WTC11 (cell line): ENCODE results near the gene GJD2. TPM values are rescaled to one million over a fixed set of nuclear protein-coding genes. Genes with fewer than 3 reads are reported as not detected.

Experiments used
- ATAC-seq: fragments of 200-7000 bp; cut with Tn5 transposase; 2 replicates; pipeline ENCODE4 v1.10.0; 2021; ENCODE audit warnings: mild to moderate bottlenecking, moderate library complexity
- CTCF ChIA-PET: fragments of 300-600 bp; sonication (Branson Sonifier 250); formaldehyde crosslinking; loops from one replicate; lab custom pipeline; 2021; ENCODE audit warnings: antibody characterized with exemption; lab: Charles Lee
- POLR2A ChIA-PET: fragments of 350-600 bp; sonication (Branson Sonifier 250); formaldehyde crosslinking; loops from one replicate; lab custom pipeline; 2021; ENCODE audit warnings: antibody characterized with exemption; lab: Charles Lee
- DNase-seq: peaks from one replicate; pipeline ENCODE4 v3.0.0; 2021; ENCODE audit warnings: low spot score
- H3K27ac Mint-ChIP-seq: 2 replicates; pipeline ENCODE4 v1.8.0; 2021; ENCODE audit warnings: mixed read lengths
- H3K27me3 Mint-ChIP-seq: 2 replicates; pipeline ENCODE4 v1.8.0; 2021; ENCODE audit warnings: low read depth, mild to moderate bottlenecking, moderate library complexity, mixed read lengths
- H3K36me3 Mint-ChIP-seq: 2 replicates; pipeline ENCODE4 v1.8.0; 2021; ENCODE audit warnings: mixed read lengths
- H3K4me1 Mint-ChIP-seq: 2 replicates; pipeline ENCODE4 v1.8.0; 2022; ENCODE audit warnings: mixed read lengths
- H3K4me3 Mint-ChIP-seq: 2 replicates; pipeline ENCODE4 v1.8.0; 2021; ENCODE audit warnings: mild to moderate bottlenecking, moderate library complexity, mixed read lengths
- H3K9me3 Mint-ChIP-seq: 2 replicates; pipeline ENCODE4 v1.8.0; 2021; ENCODE audit warnings: mixed read lengths
- ATF1 ChIP-seq: sonication (generic); formaldehyde crosslinking; IDR thresholded peaks from 2 replicates; pipeline ENCODE4 v1.8.1; 2023; ENCODE audit warnings: mild to moderate bottlenecking, moderate library complexity, missing genetic modification reagents
- CBFB ChIP-seq: sonication (generic); formaldehyde crosslinking; IDR thresholded peaks from 2 replicates; pipeline ENCODE4 v1.8.1; 2022; ENCODE audit warnings: mild to moderate bottlenecking, low read depth, missing genetic modification reagents
- ESRRA ChIP-seq: sonication (generic); formaldehyde crosslinking; IDR thresholded peaks from 2 replicates; pipeline ENCODE4 v1.8.1; 2022; ENCODE audit warnings: mild to moderate bottlenecking, missing genetic modification reagents, borderline replicate concordance
- NFATC4 ChIP-seq: fragments of 250-450 bp; sonication (Bioruptor Pico); IDR thresholded peaks from 2 replicates; pipeline ENCODE4 v1.9.0; 2021; ENCODE audit warnings: mild to moderate bottlenecking
- NR2C2 ChIP-seq: sonication (generic); formaldehyde crosslinking; IDR thresholded peaks from 2 replicates; pipeline ENCODE4 v1.8.0; 2022; ENCODE audit warnings: mild to moderate bottlenecking, missing genetic modification reagents
- SMAD3 ChIP-seq: sonication (generic); formaldehyde crosslinking; IDR thresholded peaks from 2 replicates; pipeline ENCODE4 v1.8.0; 2022; ENCODE audit warnings: missing genetic modification reagents, mild to moderate bottlenecking, borderline replicate concordance
- SMAD4 ChIP-seq: sonication (generic); formaldehyde crosslinking; IDR thresholded peaks from 2 replicates; pipeline ENCODE4 v1.8.0; 2022; ENCODE audit warnings: mild to moderate bottlenecking, missing genetic modification reagents
- TCF7 ChIP-seq: sonication (generic); formaldehyde crosslinking; IDR thresholded peaks from 2 replicates; pipeline ENCODE4 v1.8.0; 2022; ENCODE audit warnings: mild to moderate bottlenecking, low read depth, missing genetic modification reagents, moderate library complexity
- TEAD1 ChIP-seq: sonication (generic); formaldehyde crosslinking; IDR thresholded peaks from 2 replicates; pipeline ENCODE4 v1.8.0; 2022; ENCODE audit warnings: mild to moderate bottlenecking, missing genetic modification reagents
- TP53 ChIP-seq: sonication (generic); formaldehyde crosslinking; IDR thresholded peaks from 2 replicates; pipeline ENCODE4 v1.8.1; 2023; ENCODE audit warnings: mild to moderate bottlenecking, missing genetic modification reagents
- ZNF219 ChIP-seq: sonication (generic); formaldehyde crosslinking; IDR thresholded peaks from 2 replicates; pipeline ENCODE4 v1.8.0; 2023; ENCODE audit warnings: missing genetic modification reagents, mild to moderate bottlenecking, borderline replicate concordance
- ZNF416 ChIP-seq: fragments of 250-450 bp; sonication (Bioruptor Pico); IDR thresholded peaks from 2 replicates; pipeline ENCODE4 v1.9.0; 2021; ENCODE audit warnings: mild to moderate bottlenecking, inconsistent platforms
- total RNA-seq: library from RNA; stranded (reverse); gene quantifications from 3 replicates; pipeline ENCODE4 v1.2.3, GENCODE V29; 2021
- TF ChIP-seq, protein P1 (sequence below): sonication (generic); formaldehyde crosslinking; IDR thresholded peaks from 2 replicates; pipeline ENCODE4 v1.8.1; 2022; ENCODE audit warnings: low read depth, missing genetic modification reagents, borderline replicate concordance
- TF ChIP-seq, protein P2 (sequence below): sonication (generic); formaldehyde crosslinking; IDR thresholded peaks from 2 replicates; pipeline ENCODE4 v1.8.1; 2022; ENCODE audit warnings: low read depth, mild to moderate bottlenecking, moderate library complexity, missing genetic modification reagents, borderline replicate concordance
- TF ChIP-seq, protein P3 (sequence below): sonication (generic); formaldehyde crosslinking; conservative IDR thresholded peaks from 2 replicates; pipeline ENCODE4 v1.8.1; 2023; ENCODE audit warnings: mild to moderate bottlenecking, low read depth, missing genetic modification reagents, moderate library complexity
- TF ChIP-seq, protein P4 (sequence below): sonication (generic); formaldehyde crosslinking; IDR thresholded peaks from 2 replicates; pipeline ENCODE4 v1.8.0; 2023; ENCODE audit warnings: missing genetic modification reagents, mild to moderate bottlenecking, borderline replicate concordance
- TF ChIP-seq, protein P5 (sequence below): sonication (generic); formaldehyde crosslinking; IDR thresholded peaks from 2 replicates; pipeline ENCODE4 v1.8.0; 2022; ENCODE audit warnings: mild to moderate bottlenecking, missing genetic modification reagents
- TF ChIP-seq, protein P6 (sequence below): fragments of 200-600 bp; IDR thresholded peaks from 2 replicates; pipeline ENCODE4 v1.8.0; 2022; ENCODE audit warnings: antibody characterized with exemption

GJD2 gene
- total RNA-seq, 1 experiment from 2014 or later, result 0.22 TPM

DNA sequence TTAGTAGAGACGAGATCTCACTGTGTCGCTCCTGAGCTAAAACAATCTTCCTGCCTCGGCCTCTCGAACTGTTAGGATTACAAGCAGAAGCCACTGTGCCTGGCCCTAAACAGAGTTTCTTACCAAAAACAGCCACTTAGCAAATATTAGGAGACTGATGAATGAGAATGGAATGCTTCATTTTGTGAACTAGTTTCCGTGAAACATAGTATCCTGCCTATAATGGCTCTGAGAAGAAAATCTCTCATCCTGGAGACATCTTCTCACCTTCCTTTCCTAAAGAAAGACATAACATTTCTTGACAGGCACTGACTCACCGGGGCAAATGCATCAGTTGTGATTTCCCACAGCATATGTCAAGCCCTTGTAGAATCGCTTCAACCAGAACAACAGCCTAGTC lies 44.9 kb downstream of the GJD2 start:
- ATAC-seq, result no peak
- TF ChIP-seq NR2C2, result no peak
- TF ChIP-seq ZNF219 (CRISPR knock-in tag), result no peak
- TF ChIP-seq ZNF416, result no peak
- TF ChIP-seq, protein P1, sequence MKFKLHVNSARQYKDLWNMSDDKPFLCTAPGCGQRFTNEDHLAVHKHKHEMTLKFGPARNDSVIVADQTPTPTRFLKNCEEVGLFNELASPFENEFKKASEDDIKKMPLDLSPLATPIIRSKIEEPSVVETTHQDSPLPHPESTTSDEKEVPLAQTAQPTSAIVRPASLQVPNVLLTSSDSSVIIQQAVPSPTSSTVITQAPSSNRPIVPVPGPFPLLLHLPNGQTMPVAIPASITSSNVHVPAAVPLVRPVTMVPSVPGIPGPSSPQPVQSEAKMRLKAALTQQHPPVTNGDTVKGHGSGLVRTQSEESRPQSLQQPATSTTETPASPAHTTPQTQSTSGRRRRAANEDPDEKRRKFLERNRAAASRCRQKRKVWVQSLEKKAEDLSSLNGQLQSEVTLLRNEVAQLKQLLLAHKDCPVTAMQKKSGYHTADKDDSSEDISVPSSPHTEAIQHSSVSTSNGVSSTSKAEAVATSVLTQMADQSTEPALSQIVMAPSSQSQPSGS, result no peak
- TF ChIP-seq SMAD3, result no peak
- no peak for TF ChIP-seq TCF7 (CRISPR knock-in tag)
- TF ChIP-seq, protein P2, sequence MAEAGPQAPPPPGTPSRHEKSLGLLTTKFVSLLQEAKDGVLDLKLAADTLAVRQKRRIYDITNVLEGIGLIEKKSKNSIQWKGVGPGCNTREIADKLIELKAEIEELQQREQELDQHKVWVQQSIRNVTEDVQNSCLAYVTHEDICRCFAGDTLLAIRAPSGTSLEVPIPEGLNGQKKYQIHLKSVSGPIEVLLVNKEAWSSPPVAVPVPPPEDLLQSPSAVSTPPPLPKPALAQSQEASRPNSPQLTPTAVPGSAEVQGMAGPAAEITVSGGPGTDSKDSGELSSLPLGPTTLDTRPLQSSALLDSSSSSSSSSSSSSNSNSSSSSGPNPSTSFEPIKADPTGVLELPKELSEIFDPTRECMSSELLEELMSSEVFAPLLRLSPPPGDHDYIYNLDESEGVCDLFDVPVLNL, result no peak
- TF ChIP-seq SMAD4, result no peak
- no peak for TF ChIP-seq ESRRA (CRISPR knock-in tag)
- TF ChIP-seq TP53 (CRISPR knock-in tag), result no peak
- TF ChIP-seq, protein P3, sequence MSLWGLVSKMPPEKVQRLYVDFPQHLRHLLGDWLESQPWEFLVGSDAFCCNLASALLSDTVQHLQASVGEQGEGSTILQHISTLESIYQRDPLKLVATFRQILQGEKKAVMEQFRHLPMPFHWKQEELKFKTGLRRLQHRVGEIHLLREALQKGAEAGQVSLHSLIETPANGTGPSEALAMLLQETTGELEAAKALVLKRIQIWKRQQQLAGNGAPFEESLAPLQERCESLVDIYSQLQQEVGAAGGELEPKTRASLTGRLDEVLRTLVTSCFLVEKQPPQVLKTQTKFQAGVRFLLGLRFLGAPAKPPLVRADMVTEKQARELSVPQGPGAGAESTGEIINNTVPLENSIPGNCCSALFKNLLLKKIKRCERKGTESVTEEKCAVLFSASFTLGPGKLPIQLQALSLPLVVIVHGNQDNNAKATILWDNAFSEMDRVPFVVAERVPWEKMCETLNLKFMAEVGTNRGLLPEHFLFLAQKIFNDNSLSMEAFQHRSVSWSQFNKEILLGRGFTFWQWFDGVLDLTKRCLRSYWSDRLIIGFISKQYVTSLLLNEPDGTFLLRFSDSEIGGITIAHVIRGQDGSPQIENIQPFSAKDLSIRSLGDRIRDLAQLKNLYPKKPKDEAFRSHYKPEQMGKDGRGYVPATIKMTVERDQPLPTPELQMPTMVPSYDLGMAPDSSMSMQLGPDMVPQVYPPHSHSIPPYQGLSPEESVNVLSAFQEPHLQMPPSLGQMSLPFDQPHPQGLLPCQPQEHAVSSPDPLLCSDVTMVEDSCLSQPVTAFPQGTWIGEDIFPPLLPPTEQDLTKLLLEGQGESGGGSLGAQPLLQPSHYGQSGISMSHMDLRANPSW (CRISPR knock-in tag), result no peak
- no peak for TF ChIP-seq ATF1
- no peak for TF ChIP-seq NFATC4 (CRISPR knock-in tag)
- TF ChIP-seq, protein P4, sequence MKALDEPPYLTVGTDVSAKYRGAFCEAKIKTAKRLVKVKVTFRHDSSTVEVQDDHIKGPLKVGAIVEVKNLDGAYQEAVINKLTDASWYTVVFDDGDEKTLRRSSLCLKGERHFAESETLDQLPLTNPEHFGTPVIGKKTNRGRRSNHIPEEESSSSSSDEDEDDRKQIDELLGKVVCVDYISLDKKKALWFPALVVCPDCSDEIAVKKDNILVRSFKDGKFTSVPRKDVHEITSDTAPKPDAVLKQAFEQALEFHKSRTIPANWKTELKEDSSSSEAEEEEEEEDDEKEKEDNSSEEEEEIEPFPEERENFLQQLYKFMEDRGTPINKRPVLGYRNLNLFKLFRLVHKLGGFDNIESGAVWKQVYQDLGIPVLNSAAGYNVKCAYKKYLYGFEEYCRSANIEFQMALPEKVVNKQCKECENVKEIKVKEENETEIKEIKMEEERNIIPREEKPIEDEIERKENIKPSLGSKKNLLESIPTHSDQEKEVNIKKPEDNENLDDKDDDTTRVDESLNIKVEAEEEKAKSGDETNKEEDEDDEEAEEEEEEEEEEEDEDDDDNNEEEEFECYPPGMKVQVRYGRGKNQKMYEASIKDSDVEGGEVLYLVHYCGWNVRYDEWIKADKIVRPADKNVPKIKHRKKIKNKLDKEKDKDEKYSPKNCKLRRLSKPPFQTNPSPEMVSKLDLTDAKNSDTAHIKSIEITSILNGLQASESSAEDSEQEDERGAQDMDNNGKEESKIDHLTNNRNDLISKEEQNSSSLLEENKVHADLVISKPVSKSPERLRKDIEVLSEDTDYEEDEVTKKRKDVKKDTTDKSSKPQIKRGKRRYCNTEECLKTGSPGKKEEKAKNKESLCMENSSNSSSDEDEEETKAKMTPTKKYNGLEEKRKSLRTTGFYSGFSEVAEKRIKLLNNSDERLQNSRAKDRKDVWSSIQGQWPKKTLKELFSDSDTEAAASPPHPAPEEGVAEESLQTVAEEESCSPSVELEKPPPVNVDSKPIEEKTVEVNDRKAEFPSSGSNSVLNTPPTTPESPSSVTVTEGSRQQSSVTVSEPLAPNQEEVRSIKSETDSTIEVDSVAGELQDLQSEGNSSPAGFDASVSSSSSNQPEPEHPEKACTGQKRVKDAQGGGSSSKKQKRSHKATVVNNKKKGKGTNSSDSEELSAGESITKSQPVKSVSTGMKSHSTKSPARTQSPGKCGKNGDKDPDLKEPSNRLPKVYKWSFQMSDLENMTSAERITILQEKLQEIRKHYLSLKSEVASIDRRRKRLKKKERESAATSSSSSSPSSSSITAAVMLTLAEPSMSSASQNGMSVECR (CRISPR knock-in tag), result no peak
- no peak for TF ChIP-seq TEAD1 (CRISPR knock-in tag)
- TF ChIP-seq, protein P5, sequence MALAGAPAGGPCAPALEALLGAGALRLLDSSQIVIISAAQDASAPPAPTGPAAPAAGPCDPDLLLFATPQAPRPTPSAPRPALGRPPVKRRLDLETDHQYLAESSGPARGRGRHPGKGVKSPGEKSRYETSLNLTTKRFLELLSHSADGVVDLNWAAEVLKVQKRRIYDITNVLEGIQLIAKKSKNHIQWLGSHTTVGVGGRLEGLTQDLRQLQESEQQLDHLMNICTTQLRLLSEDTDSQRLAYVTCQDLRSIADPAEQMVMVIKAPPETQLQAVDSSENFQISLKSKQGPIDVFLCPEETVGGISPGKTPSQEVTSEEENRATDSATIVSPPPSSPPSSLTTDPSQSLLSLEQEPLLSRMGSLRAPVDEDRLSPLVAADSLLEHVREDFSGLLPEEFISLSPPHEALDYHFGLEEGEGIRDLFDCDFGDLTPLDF (CRISPR knock-in tag), result no peak
- no peak overlapping the region for H3K4me3 Mint-ChIP-seq
- H3K9me3 Mint-ChIP-seq, result no peaks in the 10 kb centered on the region
- H3K27ac Mint-ChIP-seq, result no peak overlapping the region
- POLR2A ChIA-PET, result no interaction called here
- H3K36me3 Mint-ChIP-seq, result no peaks in the 10 kb centered on the region
- H3K27me3 Mint-ChIP-seq, result no peaks in the 10 kb centered on the region
- CTCF ChIA-PET, result no interaction called here
- no peak for DNase-seq
- peaks cover 4% of the 10 kb centered on the region for H3K4me1 Mint-ChIP-seq

DNA sequence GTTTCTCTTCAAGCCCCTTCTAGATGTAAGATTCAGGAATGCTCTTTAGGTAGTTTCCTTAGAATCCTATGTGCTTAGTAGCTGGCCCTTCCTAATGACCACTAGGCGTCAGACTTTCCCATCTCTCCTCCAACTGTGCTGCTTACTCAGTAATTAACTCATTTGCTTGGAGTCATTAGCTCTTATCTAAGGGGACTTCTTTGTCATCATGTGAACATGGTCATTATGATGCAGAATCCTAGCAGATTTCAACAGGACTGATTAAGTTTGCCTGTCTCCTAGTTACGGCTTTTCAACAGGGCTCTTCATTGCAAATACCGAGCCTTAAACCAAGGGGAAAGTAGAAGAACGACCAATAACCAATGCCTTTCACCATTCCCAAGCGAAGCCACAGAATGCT lies 46.4 kb downstream of the GJD2 start:
- H3K27me3 Mint-ChIP-seq, result no peaks in the 10 kb centered on the region
- H3K27ac Mint-ChIP-seq, result no peak overlapping the region
- TF ChIP-seq CBFB (CRISPR knock-in tag), result no peak
- TF ChIP-seq, protein P6, sequence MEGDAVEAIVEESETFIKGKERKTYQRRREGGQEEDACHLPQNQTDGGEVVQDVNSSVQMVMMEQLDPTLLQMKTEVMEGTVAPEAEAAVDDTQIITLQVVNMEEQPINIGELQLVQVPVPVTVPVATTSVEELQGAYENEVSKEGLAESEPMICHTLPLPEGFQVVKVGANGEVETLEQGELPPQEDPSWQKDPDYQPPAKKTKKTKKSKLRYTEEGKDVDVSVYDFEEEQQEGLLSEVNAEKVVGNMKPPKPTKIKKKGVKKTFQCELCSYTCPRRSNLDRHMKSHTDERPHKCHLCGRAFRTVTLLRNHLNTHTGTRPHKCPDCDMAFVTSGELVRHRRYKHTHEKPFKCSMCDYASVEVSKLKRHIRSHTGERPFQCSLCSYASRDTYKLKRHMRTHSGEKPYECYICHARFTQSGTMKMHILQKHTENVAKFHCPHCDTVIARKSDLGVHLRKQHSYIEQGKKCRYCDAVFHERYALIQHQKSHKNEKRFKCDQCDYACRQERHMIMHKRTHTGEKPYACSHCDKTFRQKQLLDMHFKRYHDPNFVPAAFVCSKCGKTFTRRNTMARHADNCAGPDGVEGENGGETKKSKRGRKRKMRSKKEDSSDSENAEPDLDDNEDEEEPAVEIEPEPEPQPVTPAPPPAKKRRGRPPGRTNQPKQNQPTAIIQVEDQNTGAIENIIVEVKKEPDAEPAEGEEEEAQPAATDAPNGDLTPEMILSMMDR, result peak; percentile 56
- ChIA-PET CTCF (interaction anchor here (0.6 to 1.9 kb wide), 38 partner anchors 9 to 272 kb away, joined by 3 to 18 read pairs (median 4); no protein-coding TSS in a partner anchor), POLR2A (interaction anchor here (0.6 kb wide), 1 partner anchor 635 kb away, joined by 6 read pairs; no protein-coding TSS in a partner anchor)
- no peaks in the 10 kb centered on the region for H3K9me3 Mint-ChIP-seq
- peaks cover 4% of the 10 kb centered on the region for H3K4me1 Mint-ChIP-seq
- H3K4me3 Mint-ChIP-seq, result no peak overlapping the region
- no peaks in the 10 kb centered on the region for H3K36me3 Mint-ChIP-seq
- DNase-seq, result no peak
- ATAC-seq, result peak; percentile 90
